Spinal cord (tissue), 10 donors: Measurements from ENCODE around the gene ADNP2. TPM values are rescaled to one million over a fixed set of nuclear protein-coding genes. Genes with fewer than 3 reads are reported as not detected.

Experiments used
- DNase-seq, 6 donors: peaks; one replicate each; pipeline versions ENCODE4 v3.0.0 to v3.0.0-alpha.2; 2013 to 2015; ENCODE audit warnings: low spot score in 6 of 6, low read depth in 4 of 6
- H3K27ac ChIP-seq: one replicate; pipeline ENCODE4 v1.5.1; 2013; ENCODE audit warnings: low read depth, low read length, control low read depth
- H3K27me3 ChIP-seq: one replicate; pipeline ENCODE4 v1.6.1; 2013; ENCODE audit warnings: low read length; ENCODE audit not compliant: control insufficient read depth, insufficient read depth
- H3K36me3 ChIP-seq: one replicate; pipeline ENCODE4 v1.6.1; 2013; ENCODE audit warnings: low read length; ENCODE audit not compliant: control insufficient read depth, insufficient read depth
- H3K4me1 ChIP-seq: one replicate; pipeline ENCODE4 v1.6.1; 2013; ENCODE audit warnings: low read length; ENCODE audit not compliant: control insufficient read depth, insufficient read depth
- H3K4me3 ChIP-seq: one replicate; pipeline ENCODE4 v1.5.1; 2013; ENCODE audit warnings: low read depth, low read length, control low read depth
- H3K9me3 ChIP-seq: one replicate; pipeline ENCODE4 v1.6.1; 2013; ENCODE audit warnings: low read length; ENCODE audit not compliant: control insufficient read depth, insufficient read depth
- WGBS: methylation state at CpG from one replicate; pipeline ENCODE4 v1.1.5; 2013; ENCODE audit warnings: missing lambda C conversion rate; ENCODE audit not compliant: insufficient coverage; 5-methylcytosine and 5-hydroxymethylcytosine counted together
- polyA plus RNA-seq, 2 donors: library from polyadenylated mRNA; unstranded; fragments of 120-200 nt; gene quantifications; one replicate each; pipeline ENCODE4 v1.2.1, GENCODE V29; 2013; ENCODE audit not compliant: insufficient read length in 2 of 2
- total RNA-seq, 2 donors: library from RNA; depleted of rRNA in 1 of 2; stranded (reverse); fragments of 120-200 nt in 1 of 2; fragments of >200 nt in 1 of 2; gene quantifications; one replicate each; pipeline versions ENCODE4 v1.2.3 to v1.2.4, GENCODE V29; 2013 to 2014
- donor health status: healthy.

Gene ADNP2
- total and polyA plus RNA-seq, 4 donors: 13.9 to 18.9 (median 16.5) TPM

DNA sequence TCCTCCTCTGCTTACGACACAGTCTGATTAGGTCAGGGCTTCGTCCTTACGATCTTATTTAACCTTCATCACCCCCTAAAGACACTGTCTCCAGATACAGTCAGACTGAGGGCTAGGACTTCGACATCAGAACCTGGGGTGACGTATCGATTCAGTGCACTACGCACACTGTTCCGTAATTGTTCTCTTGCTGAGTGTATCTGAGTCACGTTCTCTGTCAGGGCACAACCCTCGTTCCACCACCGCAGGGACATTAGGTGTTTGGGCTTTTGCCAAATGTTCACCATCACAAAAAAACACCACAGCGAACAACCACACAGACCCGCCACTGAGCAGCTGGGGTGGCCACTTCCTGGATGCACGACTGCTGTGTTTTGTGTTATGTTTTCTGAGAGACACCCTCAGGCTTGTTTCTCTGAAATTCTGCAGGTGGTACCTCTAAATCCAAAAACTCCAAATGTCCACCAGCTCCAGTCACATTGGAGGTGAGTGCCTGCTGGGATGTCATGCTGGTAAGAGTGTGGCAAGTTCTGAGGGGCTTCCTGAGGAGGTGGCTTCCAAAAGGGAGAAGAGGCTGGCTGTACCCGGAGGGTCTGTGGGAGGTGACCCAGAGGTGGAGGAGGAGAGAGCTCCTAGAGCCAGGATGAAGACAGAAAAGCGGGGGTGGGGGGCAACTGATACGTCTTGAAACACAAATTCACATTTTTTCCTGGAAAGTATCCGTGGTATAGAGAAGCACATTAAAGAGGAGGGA is 66.6 kb downstream of the ADNP2 start:
- peak overlapping the region; percentile 71 for H3K27ac ChIP-seq
- no peak overlapping the region for H3K4me3 ChIP-seq
- 81% methylated on average over 10 of the region's 18 CpGs for WGBS
- no peaks in the 10 kb centered on the region for H3K27me3 ChIP-seq
- H3K36me3 ChIP-seq: peaks cover 21% of the 10 kb centered on the region
- DNase-seq: no peak
- H3K4me1 ChIP-seq: peaks cover 18% of the 10 kb centered on the region
- H3K9me3 ChIP-seq: no peaks in the 10 kb centered on the region

DNA sequence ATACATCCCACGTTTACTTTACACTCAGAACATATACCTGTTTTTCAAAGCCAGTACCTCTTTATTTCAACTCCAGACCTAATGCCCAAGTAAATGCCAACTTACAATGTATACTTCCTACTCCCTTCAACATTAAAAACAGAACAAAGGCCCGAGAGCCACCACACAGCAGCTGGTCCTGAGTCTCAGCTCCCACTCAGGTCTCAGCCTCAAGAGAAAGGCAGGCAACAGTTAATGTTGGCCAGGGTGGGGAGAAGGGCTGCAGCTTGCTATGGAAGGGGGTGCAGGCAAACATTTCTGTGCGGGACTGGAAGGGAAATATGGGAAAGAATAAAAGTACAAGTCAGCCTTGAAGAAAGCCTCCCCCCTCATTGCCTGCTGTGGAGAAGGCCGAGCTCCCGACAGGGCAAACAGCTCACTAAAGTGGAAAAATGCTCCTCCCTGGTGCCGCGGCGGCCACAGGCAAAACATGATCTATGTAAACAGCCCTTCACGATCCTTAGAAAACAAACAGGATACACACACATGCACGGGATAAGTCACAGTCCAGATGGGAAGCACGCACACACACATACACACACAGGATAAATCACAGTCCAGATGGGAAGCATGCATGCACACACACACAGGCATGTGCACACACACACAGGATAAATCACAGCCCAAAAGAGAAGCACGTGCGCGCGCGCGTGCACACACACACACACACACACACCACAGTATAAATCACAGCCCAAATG is 67.4 kb downstream of the ADNP2 start:
- DNase-seq: peak in 2 of 6 donors; percentile 66 to 90
- 56% methylated on average over 15 of the region's 17 CpGs for WGBS
- Histone ChIP-seq H3K36me3 (peaks cover 30% of the 10 kb centered on the region), H3K9me3 (no peaks in the 10 kb centered on the region), H3K27me3 (no peaks in the 10 kb centered on the region), H3K27ac (peak overlapping the region; percentile 71), H3K4me3 (no peak overlapping the region), H3K4me1 (peaks cover 13% of the 10 kb centered on the region)

DNA sequence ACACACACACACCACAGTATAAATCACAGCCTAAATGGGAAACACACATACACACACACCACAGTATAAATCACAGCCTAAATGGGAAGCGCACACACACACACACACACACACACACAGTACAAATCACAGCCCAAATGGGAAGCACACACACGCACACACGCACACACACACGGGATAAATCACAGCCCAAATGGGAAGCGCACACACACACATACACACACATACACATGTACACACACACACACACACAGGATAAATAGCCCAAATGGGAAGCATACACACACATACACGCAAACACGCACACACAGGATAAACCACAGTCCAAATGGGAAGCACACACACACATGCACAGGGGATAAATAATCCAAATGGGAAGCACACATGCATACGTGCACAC is 68.1 kb downstream of the ADNP2 start:
- no peak overlapping the region for H3K4me3 ChIP-seq
- H3K9me3 ChIP-seq: no peaks in the 10 kb centered on the region
- peaks cover 19% of the 10 kb centered on the region for H3K4me1 ChIP-seq
- no peaks in the 10 kb centered on the region for H3K27me3 ChIP-seq
- no peak for DNase-seq
- 90% methylated on average over 8 of the region's 8 CpGs for WGBS
- no peak overlapping the region for H3K27ac ChIP-seq
- peaks cover 33% of the 10 kb centered on the region for H3K36me3 ChIP-seq

DNA sequence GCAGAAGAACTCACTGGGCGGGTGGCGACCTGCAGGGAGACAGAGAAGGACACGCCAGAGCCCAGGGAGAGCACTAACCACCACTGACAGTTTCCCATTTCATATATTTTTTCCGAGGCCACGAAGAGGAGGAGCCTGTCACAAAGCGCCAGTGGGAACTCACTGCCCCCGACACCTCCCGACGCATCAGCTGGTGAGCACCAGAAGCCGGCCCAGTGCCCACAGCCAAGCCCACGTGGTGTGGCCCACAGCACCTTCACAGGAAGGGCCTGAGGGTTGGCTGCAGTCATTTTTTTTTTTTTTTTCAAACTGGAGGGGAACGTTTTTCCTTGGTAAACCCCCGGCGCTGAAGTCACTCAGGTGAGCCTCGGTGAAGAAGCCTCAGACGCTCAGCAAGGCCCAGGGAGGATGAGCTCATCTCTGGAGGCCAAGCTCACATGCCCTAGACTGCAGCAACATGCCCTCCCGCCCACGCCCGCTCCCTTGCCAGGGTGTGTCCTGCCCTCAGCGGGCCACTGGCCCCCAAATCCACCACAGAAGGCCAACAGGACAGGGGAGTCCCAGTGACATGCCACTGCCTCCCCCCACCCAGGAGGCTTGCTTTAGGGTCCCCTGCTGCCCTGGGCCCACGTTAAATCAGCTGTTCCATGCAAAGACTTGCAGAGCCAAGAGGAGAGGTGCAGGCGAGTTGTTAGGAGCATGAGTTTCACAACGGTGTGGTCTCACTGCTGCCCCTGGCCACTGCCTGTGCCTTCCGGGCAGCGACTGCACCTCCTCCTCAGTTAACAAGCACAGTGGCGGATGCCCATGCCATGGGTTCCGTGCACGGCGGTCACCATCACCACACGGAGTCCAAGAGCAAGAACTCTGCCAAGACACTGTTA is 70.1 kb downstream of the ADNP2 start:
- Histone ChIP-seq H3K27me3 (no peaks in the 10 kb centered on the region), H3K36me3 (peaks cover 33% of the 10 kb centered on the region), H3K4me3 (no peak overlapping the region), H3K27ac (no peak overlapping the region), H3K9me3 (no peaks in the 10 kb centered on the region), H3K4me1 (peaks cover 19% of the 10 kb centered on the region)
- 90% methylated on average over 22 of the region's 30 CpGs for WGBS
- no peak for DNase-seq

DNA sequence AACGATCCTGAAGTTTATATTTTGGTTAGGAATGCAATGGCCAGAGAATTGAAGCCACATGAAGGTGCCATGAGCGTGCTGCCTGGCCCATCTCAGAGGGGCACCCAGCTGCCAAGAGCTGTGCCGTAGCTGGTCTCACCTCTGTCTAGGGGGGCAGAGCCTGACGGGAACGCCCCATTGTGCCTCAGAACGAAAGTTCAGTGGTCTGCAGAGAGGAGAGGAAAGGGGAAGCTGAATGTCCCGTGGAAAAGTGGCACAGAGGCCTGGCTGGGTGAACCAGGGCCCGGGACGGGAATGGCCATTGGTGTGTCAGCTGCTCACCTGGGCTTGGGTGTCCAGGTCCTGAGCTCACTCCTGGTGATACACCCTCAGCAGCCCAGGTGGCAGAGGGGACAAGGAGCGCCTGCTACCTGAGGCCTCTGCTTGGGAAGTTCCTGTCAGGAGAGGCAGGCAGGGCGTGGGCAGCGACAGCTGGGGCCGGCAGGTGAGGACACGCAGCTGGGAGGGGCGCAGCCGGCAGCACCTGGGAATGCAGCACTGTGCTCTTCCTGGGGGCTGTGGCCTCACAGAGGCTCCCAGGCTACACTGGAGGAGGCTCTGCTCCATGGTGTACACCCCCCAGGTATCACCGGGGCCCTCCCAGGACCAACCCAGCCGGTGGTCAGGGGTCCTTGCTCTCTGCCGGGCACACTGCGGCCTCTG is 70.9 kb downstream of the ADNP2 start:
- Histone ChIP-seq H3K27ac (no peak overlapping the region), H3K27me3 (no peaks in the 10 kb centered on the region), H3K36me3 (peaks cover 33% of the 10 kb centered on the region), H3K9me3 (no peaks in the 10 kb centered on the region), H3K4me1 (peaks cover 19% of the 10 kb centered on the region), H3K4me3 (no peak overlapping the region)
- whole genome bisulfite sequencing: 95% methylated on average over 20 of the region's 20 CpGs
- no peak for DNase-seq

DNA sequence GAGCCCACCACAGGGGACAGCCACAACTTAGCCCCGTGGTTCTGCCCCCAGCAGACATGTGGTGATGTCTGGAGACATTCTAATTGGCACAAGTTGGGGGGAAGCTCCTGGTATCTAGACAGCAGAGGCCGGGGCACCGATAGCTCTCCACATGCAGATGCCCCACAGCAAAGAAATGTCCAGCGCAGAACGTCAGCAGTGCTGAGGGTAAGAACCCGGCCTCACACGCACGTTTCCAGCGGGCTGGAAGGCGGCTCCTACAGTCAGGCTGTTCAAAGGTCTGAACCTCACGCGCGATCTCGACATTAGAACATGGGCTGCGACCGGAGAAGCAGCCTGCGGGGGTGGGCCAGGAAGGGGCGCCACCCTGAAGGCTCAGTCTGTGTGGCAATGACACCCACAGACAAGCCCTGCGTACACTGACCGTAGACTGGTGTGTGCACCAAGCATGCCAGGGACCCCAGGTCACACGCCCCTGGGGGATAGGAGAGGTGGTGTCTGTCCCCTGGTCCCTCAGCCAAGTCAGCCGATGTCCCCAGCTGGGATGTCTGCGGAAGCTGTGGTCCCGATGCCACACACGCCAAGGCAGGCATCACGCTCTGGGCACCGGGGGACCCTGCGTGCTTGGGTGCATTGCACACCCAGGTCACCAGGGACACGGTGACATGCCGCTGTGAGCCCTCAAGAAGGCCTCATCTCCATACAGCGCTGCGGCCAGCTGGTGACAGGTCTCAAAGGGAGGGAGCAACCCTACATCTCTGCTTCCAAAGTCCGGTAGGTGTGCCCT is 71.9 kb downstream of the ADNP2 start:
- DNase-seq: no peak
- H3K27ac ChIP-seq: no peak overlapping the region
- no peaks in the 10 kb centered on the region for H3K9me3 ChIP-seq
- no peaks in the 10 kb centered on the region for H3K27me3 ChIP-seq
- WGBS: 90% methylated on average over 32 of the region's 33 CpGs
- no peak overlapping the region for H3K4me3 ChIP-seq
- peaks cover 19% of the 10 kb centered on the region for H3K4me1 ChIP-seq
- peaks cover 33% of the 10 kb centered on the region for H3K36me3 ChIP-seq

DNA sequence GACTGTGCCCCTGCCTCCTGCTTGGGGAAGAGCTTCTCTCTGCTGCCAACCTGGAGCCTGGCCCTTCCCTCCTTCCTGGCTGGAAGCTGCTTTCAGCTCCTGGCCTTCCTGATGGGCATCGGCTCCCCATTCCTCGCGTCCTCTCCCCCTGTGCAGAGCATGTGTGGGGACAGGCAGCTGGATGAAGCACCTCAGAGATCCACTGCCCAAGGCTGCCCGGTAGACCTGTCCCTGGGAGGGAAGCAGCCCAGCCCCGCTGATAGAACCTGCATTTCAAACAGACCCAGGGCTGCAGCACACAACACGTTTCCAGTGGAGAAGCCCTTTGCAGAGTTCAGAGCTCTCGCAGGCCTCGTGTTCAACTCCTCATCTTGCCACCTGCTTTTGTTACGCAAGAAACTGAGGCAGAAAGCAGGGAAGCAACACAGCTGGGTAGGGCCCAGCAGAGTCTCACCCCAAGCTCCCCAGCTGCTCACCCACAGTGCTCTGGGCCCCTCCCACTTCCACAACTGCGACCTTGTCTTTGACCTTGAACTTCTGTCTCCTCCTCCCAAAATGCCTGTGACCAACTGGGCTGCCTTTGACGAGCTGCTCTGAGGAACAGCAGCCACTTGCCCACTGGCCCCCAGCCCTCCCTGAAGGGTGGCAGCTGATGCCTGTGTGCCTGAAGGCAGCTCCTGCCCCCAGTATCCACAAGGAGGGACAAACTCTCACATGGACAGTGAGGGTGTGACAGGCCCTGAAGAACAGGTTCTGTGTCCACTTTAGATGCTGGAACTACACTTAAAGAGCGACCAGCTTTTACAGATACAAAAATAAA is 72.8 kb downstream of the ADNP2 start:
- H3K27me3 ChIP-seq: no peaks in the 10 kb centered on the region
- WGBS: 73% methylated on average over 11 of the region's 12 CpGs
- no peak for DNase-seq
- H3K9me3 ChIP-seq: no peaks in the 10 kb centered on the region
- peaks cover 12% of the 10 kb centered on the region for H3K4me1 ChIP-seq
- no peak overlapping the region for H3K4me3 ChIP-seq
- peaks cover 31% of the 10 kb centered on the region for H3K36me3 ChIP-seq
- H3K27ac ChIP-seq: no peak overlapping the region

DNA sequence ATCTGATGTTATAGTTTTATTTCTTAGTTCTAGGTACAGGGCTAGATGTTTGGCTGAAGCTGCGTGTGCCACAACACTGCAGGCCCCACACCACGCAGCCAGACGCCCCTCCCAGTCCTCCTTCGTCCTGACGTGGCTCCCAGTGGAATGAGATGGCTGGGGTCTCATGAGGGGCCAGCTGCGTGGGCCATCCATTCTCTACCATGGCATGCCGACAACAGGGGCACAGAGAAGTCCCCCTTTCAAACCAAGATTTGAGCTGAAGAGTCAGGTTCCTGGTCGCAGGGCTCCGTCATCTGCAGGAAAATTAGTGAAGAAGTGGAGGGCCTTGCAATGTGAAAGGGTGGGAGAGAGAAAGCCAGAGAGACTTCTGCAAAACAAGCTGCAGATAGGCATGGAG is 73.8 kb downstream of the ADNP2 start:
- DNase-seq: no peak
- Histone ChIP-seq H3K4me3 (no peak overlapping the region), H3K27ac (no peak overlapping the region), H3K27me3 (no peaks in the 10 kb centered on the region), H3K9me3 (no peaks in the 10 kb centered on the region), H3K36me3 (peaks cover 31% of the 10 kb centered on the region), H3K4me1 (peaks cover 9% of the 10 kb centered on the region)
- WGBS: 80% methylated on average over 8 of the region's 9 CpGs
